PC-9 (cell line): Measurements from ENCODE around the gene XRCC5.

Experiments used
- EZH2 ChIP-seq: fragments of 200-600 bp; sonication (generic); IDR thresholded peaks from 2 replicates; pipeline ENCODE4 v1.8.0; 2017; ENCODE audit warnings: antibody characterized with exemption, low read depth
- TF ChIP-seq, protein P1 (sequence below): fragments of 200-600 bp; sonication (generic); conservative IDR thresholded peaks from 2 replicates; pipeline ENCODE4 v1.6.1; 2017; ENCODE audit warnings: mixed run types, antibody characterized with exemption, mild to moderate bottlenecking, moderate library complexity

DNA sequence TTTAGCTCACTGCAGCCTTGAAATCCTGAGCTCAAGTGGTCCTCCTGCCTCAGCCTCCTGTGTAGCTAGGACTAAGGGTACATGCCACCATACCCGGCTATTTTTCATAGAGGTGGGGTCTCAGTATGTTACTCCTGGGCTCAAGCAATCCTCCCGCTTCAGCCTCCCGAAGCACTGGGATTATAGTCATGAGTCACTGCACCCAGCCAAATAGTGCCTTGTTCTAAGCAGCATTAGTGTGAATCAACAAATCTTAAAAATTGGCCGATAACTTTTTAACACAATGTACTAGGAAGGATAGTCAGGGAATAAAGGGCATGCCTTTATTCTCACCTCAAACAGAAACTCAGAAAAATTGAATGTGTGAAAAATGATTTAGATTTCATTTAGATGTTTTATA, 51.6 kb downstream of the XRCC5 start:
- TF ChIP-seq, protein P1, sequence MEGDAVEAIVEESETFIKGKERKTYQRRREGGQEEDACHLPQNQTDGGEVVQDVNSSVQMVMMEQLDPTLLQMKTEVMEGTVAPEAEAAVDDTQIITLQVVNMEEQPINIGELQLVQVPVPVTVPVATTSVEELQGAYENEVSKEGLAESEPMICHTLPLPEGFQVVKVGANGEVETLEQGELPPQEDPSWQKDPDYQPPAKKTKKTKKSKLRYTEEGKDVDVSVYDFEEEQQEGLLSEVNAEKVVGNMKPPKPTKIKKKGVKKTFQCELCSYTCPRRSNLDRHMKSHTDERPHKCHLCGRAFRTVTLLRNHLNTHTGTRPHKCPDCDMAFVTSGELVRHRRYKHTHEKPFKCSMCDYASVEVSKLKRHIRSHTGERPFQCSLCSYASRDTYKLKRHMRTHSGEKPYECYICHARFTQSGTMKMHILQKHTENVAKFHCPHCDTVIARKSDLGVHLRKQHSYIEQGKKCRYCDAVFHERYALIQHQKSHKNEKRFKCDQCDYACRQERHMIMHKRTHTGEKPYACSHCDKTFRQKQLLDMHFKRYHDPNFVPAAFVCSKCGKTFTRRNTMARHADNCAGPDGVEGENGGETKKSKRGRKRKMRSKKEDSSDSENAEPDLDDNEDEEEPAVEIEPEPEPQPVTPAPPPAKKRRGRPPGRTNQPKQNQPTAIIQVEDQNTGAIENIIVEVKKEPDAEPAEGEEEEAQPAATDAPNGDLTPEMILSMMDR: no peak
- TF ChIP-seq EZH2: no peak
